Neural cell (in vitro differentiated cells): ENCODE data around the gene DNASE1L2. TPM values are rescaled to one million over a fixed set of nuclear protein-coding genes. Genes with fewer than 3 reads are reported as not detected.

Experiments
- H2AFZ ChIP-seq: fragments of 200-600, 300-800 bp; sonication (generic), shearing (Covaris generic); 2 replicates; pipeline ENCODE4 v1.6.0; 2014; ENCODE audit warnings: low read depth, mild to moderate bottlenecking, antibody characterized with exemption, low read length, moderate library complexity
- H3F3A ChIP-seq: fragments of 200-600 bp; shearing (Covaris generic); 2 replicates; pipeline ENCODE4 v1.6.1; 2016; ENCODE audit warnings: mild to moderate bottlenecking, moderate library complexity, mixed read lengths, antibody characterized with exemption, low read length; ENCODE audit not compliant: insufficient read depth, poor library complexity, severe bottlenecking
- H3K27ac ChIP-seq: fragments of 200-600, 300-800 bp; sonication (generic), shearing (Covaris generic); 2 replicates; pipeline ENCODE4 v1.5.1; 2014; ENCODE audit warnings: mild to moderate bottlenecking, low read length, moderate library complexity
- H3K27me3 ChIP-seq: fragments of 300-800, 200-600 bp; sonication (generic), shearing (Covaris generic); 2 replicates; pipeline ENCODE4 v1.6.0; 2014; ENCODE audit warnings: mild to moderate bottlenecking, low read depth, low read length, moderate library complexity; ENCODE audit not compliant: insufficient read depth
- H3K36me3 ChIP-seq: fragments of 300-800, 200-600 bp; sonication (generic), shearing (Covaris generic); 2 replicates; pipeline ENCODE4 v1.5.1; 2014; ENCODE audit warnings: mild to moderate bottlenecking, antibody characterized with exemption, low read length, moderate library complexity; ENCODE audit not compliant: insufficient read depth
- H3K4me2 ChIP-seq: fragments of 300-800, 200-600 bp; sonication (generic), shearing (Covaris generic); 2 replicates; pipeline ENCODE4 v1.6.0; 2014; ENCODE audit warnings: mild to moderate bottlenecking, low read length
- H3K4me3 ChIP-seq: fragments of 300-800, 200-600 bp; sonication (generic), shearing (Covaris generic); 2 replicates; pipeline ENCODE4 v1.5.1; 2014; ENCODE audit warnings: mild to moderate bottlenecking, low read length, moderate library complexity
- H3K79me2 ChIP-seq: fragments of 200-600 bp; shearing (Covaris generic); replicated peaks from 2 replicates; pipeline ENCODE4 v1.6.0; 2014; ENCODE audit warnings: mild to moderate bottlenecking, low read length, moderate library complexity; ENCODE audit not compliant: insufficient read depth
- H3K9ac ChIP-seq: fragments of 300-800, 200-600 bp; sonication (generic), shearing (Covaris generic); 2 replicates; pipeline ENCODE4 v1.6.1; 2016; ENCODE audit warnings: mild to moderate bottlenecking, low read length, mixed read lengths
- H3K9me2 ChIP-seq: fragments of 200-600 bp; shearing (Covaris generic); 2 replicates; pipeline ENCODE4 v1.6.1; 2016; ENCODE audit warnings: mild to moderate bottlenecking, low read length, mixed read lengths; ENCODE audit not compliant: insufficient read depth
- H3K9me3 ChIP-seq: fragments of 200-600, 300-800 bp; sonication (generic), shearing (Covaris generic); 2 replicates; pipeline ENCODE4 v1.6.1; 2016; ENCODE audit warnings: mild to moderate bottlenecking, mixed run types, low read length, moderate library complexity, mixed read lengths
- H4K20me1 ChIP-seq: fragments of 200-600 bp; shearing (Covaris generic); 2 replicates; pipeline ENCODE4 v1.6.1; 2016; ENCODE audit warnings: mild to moderate bottlenecking, mixed run types; ENCODE audit not compliant: insufficient read depth
- EP300 ChIP-seq: fragments of 450-650 bp; conservative IDR thresholded peaks from 2 replicates; pipeline ENCODE4 v1.6.1; 2014; ENCODE audit warnings: antibody characterized with exemption, mild to moderate bottlenecking, moderate library complexity; ENCODE audit not compliant: poor library complexity, severe bottlenecking
- EZH2 ChIP-seq: fragments of 200-600, 300-800 bp; shearing (Covaris generic), sonication (generic); IDR thresholded peaks from 2 replicates; pipeline ENCODE4 v1.6.1; 2014; ENCODE audit warnings: antibody characterized with exemption, low read length, borderline replicate concordance, mild to moderate bottlenecking; ENCODE audit not compliant: insufficient read depth, poor library complexity, severe bottlenecking
- MXI1 ChIP-seq: fragments of 450-650 bp; conservative IDR thresholded peaks from 2 replicates; pipeline ENCODE4 v1.6.1; 2014; ENCODE audit warnings: antibody characterized with exemption, mild to moderate bottlenecking; ENCODE audit not compliant: poor library complexity, severe bottlenecking
- POLR2AphosphoS5 ChIP-seq: IDR thresholded peaks from 2 replicates; pipeline ENCODE4 v1.6.1; 2012
- RAD21 ChIP-seq: fragments of 450-650 bp; conservative IDR thresholded peaks from 2 replicates; pipeline ENCODE4 v1.6.1; 2014; ENCODE audit warnings: antibody characterized with exemption, mild to moderate bottlenecking, moderate library complexity
- SMC3 ChIP-seq: fragments of 450-650 bp; conservative IDR thresholded peaks from 2 replicates; pipeline ENCODE4 v1.6.1; 2014; ENCODE audit warnings: antibody characterized with exemption, mild to moderate bottlenecking, moderate library complexity; ENCODE audit not compliant: poor library complexity
- TAF1 ChIP-seq: IDR thresholded peaks from 2 replicates; pipeline ENCODE4 v1.6.1; 2012; ENCODE audit warnings: low read depth
- polyA plus RNA-seq: library from polyadenylated mRNA; depleted of rRNA; stranded (reverse); fragments of >200 nt; gene quantifications from 2 replicates; pipeline ENCODE4 v1.2.3, GENCODE V29; 2014
- TF ChIP-seq, protein P1 (sequence below): IDR thresholded peaks from 2 replicates; pipeline ENCODE4 v1.6.1; 2012; ENCODE audit warnings: borderline replicate concordance
- TF ChIP-seq, protein P2 (sequence below): fragments of 450-650 bp; IDR thresholded peaks from 2 replicates; pipeline ENCODE4 v1.5.1; 2014; ENCODE audit warnings: antibody characterized with exemption, mild to moderate bottlenecking, moderate library complexity; ENCODE audit not compliant: poor library complexity, severe bottlenecking

Gene DNASE1L2
- polyA plus RNA-seq, 1 donor from 2014 or later, result 10.2 TPM

DNA sequence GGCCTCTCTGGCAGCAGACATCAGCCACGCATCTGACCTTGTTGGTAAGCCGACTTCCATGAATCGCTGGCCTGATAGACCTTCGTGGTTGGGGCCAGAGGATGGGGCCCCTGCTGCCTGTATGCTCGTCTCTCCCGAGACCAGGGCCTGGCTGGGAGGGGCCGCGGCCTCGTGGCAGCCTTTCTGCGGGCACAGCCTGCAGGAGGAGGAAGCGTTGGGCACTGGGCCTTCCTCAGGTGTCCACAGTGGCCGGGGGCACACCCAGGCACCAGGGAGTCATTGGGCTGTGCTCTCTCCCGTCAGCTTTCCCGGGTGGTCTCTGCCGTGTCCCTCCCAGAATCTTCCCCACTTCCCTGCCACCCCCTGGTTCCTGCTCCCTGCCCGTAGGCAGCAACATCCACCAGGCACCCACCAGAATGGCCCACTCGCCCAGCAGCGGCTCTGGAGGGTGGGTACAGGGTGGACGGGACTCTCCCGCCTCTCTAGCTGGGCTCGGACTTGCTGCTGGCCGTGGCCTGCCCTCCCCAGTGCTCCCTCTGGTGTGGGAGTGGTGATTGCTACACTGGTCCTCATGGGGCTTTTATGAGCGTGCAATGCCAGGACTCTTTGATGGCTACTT lies 6.5 kb upstream of the DNASE1L2 start:
- H3K4me2 ChIP-seq, result no peak overlapping the region
- peaks cover 17% of the 10 kb centered on the region for H3K79me2 ChIP-seq
- H3K9me2 ChIP-seq, result no peaks in the 10 kb centered on the region
- TF ChIP-seq MXI1, result no peak
- TF ChIP-seq, protein P1, sequence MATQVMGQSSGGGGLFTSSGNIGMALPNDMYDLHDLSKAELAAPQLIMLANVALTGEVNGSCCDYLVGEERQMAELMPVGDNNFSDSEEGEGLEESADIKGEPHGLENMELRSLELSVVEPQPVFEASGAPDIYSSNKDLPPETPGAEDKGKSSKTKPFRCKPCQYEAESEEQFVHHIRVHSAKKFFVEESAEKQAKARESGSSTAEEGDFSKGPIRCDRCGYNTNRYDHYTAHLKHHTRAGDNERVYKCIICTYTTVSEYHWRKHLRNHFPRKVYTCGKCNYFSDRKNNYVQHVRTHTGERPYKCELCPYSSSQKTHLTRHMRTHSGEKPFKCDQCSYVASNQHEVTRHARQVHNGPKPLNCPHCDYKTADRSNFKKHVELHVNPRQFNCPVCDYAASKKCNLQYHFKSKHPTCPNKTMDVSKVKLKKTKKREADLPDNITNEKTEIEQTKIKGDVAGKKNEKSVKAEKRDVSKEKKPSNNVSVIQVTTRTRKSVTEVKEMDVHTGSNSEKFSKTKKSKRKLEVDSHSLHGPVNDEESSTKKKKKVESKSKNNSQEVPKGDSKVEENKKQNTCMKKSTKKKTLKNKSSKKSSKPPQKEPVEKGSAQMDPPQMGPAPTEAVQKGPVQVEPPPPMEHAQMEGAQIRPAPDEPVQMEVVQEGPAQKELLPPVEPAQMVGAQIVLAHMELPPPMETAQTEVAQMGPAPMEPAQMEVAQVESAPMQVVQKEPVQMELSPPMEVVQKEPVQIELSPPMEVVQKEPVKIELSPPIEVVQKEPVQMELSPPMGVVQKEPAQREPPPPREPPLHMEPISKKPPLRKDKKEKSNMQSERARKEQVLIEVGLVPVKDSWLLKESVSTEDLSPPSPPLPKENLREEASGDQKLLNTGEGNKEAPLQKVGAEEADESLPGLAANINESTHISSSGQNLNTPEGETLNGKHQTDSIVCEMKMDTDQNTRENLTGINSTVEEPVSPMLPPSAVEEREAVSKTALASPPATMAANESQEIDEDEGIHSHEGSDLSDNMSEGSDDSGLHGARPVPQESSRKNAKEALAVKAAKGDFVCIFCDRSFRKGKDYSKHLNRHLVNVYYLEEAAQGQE, result no peak
- no peak for TF ChIP-seq TAF1
- TF ChIP-seq POLR2AphosphoS5, result no peak
- no peak for TF ChIP-seq RAD21
- no peak for TF ChIP-seq EZH2
- no peak for TF ChIP-seq EP300
- TF ChIP-seq, protein P2, sequence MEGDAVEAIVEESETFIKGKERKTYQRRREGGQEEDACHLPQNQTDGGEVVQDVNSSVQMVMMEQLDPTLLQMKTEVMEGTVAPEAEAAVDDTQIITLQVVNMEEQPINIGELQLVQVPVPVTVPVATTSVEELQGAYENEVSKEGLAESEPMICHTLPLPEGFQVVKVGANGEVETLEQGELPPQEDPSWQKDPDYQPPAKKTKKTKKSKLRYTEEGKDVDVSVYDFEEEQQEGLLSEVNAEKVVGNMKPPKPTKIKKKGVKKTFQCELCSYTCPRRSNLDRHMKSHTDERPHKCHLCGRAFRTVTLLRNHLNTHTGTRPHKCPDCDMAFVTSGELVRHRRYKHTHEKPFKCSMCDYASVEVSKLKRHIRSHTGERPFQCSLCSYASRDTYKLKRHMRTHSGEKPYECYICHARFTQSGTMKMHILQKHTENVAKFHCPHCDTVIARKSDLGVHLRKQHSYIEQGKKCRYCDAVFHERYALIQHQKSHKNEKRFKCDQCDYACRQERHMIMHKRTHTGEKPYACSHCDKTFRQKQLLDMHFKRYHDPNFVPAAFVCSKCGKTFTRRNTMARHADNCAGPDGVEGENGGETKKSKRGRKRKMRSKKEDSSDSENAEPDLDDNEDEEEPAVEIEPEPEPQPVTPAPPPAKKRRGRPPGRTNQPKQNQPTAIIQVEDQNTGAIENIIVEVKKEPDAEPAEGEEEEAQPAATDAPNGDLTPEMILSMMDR, result no peak
- TF ChIP-seq SMC3, result no peak
- H2AFZ ChIP-seq, result no peak overlapping the region
- no peaks in the 10 kb centered on the region for H4K20me1 ChIP-seq
- no peaks in the 10 kb centered on the region for H3K36me3 ChIP-seq
- H3K27ac ChIP-seq, result no peak overlapping the region
- no peak overlapping the region for H3K4me3 ChIP-seq
- H3K9me3 ChIP-seq, result no peaks in the 10 kb centered on the region
- no peaks in the 10 kb centered on the region for H3F3A ChIP-seq
- H3K9ac ChIP-seq, result no peak overlapping the region
- no peaks in the 10 kb centered on the region for H3K27me3 ChIP-seq

DNA sequence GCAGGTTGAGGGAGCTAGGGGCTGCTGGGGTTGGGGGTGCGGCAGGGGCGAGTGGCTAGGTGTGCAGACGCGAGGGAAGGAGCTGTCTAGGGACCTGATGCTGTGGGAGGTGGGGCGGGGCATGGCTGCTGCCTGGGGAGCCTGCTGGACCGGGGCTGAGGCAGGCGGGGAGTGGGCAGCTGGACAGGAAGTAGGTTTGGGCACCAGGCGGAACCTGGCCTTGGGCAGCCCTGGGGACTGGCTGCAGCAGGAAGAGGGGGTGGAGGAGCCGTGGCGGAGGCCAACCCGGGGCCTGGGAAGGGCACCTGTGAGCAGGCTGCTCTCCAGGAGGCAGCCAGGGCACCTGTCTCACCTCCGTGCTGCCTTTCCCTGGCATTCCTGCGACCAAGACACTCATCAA lies 5.9 kb upstream of the DNASE1L2 start:
- H3K9me2 ChIP-seq, result no peaks in the 10 kb centered on the region
- TF ChIP-seq POLR2AphosphoS5 (no peak), SMC3 (no peak), MXI1 (no peak), RAD21 (no peak), EZH2 (no peak), EP300 (no peak)
- TF ChIP-seq, protein P2, result no peak
- TF ChIP-seq, protein P1, result no peak
- no peak overlapping the region for H3K4me3 ChIP-seq
- no peaks in the 10 kb centered on the region for H3K36me3 ChIP-seq
- H3K9ac ChIP-seq, result no peak overlapping the region
- H3K27ac ChIP-seq, result no peak overlapping the region
- no peaks in the 10 kb centered on the region for H3K27me3 ChIP-seq
- no peaks in the 10 kb centered on the region for H3K9me3 ChIP-seq
- peaks cover 12% of the 10 kb centered on the region for H3K79me2 ChIP-seq
- H3F3A ChIP-seq, result no peaks in the 10 kb centered on the region
- H3K4me2 ChIP-seq, result no peak overlapping the region
- H2AFZ ChIP-seq, result no peak overlapping the region
- H4K20me1 ChIP-seq, result no peaks in the 10 kb centered on the region
